T-helper 9 cell (primary cell): ENCODE results near the gene KDM7A.
"Not testable (repeated sequence)": the region's sequence is repeated elsewhere in the genome, so short reads cannot be mapped to it uniquely, and the experiment has no call there.

Source experiments
- DNase-seq: peaks from one replicate; pipeline ENCODE4 v3.0.0-alpha.2; 2020

The KDM7A gene

DNA sequence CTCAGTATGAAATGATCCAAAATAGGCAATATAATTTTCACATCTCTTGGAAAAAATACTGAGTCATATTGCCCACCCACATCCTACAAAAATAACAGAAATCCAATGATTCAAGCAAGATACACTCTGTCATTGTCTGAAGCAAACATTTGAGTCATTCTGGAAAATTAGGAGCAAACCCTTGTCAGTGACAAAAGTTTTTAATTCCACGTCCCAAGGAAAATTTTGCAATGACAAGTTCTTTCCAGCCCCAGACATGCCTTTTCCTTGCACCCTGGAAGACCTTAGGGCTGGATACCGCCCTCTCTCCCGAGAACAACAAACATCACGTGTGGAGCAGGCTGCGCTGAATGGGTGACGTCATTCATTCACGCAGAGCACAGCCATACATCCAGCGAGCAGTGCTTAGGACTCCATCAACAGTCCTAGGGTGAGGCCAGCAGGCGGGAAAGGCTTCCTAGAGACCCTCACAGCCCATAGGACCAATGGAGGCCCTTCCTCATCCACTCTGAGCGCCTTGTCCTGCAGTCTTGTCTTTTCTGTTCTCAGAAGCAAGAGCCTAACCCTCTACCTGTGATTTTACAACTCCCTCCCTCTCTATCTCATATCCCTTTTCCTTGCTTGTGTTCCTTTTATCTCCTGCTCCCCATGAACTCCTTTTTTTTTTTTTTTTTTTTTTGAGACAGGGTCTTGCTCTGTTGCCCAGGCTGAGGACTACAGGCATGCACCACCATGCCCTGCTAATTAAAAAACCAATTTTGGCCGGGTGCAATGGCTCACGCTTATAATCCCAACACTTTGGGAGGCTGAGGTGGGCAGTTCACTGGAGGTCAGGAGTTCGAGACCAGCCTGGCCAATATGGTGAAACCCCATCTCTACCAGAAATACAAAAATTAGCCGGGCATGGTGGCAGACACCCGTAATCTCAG, 23.5 kb upstream of the KDM7A start:
- no peak for DNase-seq

- DNase-seq = no peak
These were observed 21.2 kb upstream of the KDM7A start for GRCh38 chr7:140197938-140198337.

DNA sequence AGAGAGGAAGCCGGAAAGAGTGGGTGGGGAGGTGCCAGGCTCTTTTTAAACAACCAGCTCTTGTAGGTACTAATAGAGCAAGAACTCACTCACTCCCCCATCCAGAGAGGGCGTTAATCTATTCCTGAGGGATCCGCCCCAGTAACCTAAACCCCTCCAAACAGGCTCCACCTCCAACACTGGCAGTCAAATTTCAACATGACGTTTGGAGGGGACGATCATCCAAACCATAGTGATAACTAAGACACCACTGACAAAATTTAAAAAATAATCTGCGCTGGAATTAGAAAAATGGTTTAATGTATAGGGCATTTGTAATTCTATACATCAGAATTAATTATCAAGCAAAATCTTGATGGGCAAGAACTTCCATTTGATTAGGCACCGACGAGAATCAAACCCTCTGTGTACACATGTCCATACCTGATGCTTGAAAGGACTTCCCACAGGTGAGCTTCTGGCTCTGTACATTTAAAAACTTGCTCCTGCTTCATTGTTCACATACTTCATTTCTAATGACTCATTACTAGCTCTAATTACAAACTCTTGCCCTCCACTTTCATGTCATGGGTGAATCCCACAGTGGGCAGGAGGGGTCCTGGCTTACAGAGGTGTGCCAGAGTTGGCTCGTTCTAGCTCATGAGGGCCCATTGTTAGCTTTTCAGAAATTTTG, 20.6 kb upstream of the KDM7A start:
- no peak for DNase-seq

DNA sequence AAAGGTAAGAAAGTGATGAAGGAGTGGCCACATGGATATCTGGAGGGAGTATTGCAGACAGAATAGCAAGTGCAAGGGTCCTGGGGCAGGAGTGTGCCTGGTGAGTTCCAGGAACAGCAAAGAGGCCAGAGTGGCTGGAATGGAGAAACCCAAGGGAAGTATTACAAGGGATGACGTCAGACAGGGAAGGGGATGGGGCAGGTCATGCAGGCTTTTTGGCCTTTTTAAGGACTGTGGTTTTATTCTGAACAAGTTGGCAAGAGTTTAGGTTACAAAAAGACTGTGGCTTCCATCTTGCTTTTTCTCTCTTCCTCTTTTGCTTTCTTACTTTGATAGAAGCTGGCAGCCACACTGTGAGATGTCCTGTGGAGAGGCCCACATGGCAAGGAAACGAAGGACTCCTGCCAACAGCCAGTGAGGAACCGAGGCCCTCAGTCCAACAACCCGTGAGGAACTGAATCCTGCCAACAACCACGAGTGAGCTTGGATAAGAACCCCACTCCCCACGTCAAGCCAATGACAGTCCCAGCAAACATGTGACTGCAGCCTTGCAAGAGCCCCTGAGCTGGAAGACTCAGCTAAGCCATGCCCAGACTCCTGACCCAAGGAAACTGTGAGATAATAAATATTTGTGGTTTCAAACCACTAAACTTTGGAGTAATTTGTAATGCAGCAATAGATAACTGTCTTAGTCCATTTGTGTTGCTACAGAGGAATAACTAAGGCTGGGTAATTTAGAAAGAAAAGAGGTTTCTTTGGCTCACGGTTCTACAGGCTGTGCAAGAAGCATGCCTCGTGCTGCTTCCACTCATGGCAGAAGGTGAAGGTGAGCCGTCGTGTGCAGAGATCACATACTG, 19.8 kb upstream of the KDM7A start:
- no peak for DNase-seq

DNA sequence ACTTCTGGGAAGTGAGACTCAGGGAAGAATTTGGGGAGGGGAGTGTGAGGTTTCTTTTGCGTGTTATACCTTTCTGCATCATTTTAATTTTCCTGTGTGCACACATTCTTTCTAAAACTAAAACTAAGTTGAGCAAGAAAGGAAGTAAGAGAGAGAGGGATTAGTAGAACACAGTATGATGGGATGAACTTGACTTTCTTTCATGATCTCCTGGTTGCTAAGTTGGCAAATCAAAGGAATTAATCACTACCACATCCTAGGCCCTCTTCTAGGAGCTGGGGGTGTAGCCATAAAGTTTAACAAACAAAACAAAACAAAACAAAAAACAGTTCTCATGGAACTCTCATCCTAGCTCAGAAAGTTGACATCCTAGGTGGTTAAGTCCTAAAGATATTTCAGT, 19.1 kb upstream of the KDM7A start:
- DNase-seq = no peak

- DNase-seq = no peak
These were observed 15.8 kb upstream of the KDM7A start for GRCh38 chr7:140192620-140193019.

DNA sequence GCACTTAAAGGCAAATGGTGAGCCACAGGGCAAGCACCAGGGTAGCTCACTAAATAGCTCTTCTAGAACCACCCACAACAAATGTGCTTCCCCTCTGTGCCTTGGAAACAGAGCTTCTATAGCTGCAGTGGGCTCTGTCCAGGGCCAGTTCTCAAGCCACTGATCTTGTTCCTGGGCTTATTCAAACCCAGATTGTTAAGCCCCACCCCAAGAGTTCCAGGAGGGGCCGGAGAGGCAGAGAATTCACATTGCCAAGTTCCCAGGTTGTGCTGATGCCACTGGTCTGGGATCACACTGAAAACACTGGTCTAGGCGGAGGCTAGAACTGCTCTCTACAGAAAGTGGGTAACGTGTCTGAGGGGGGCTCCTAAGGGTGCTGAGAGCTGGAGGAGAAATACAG, 15.4 kb upstream of the KDM7A start:
- DNase-seq = no peak

DNA sequence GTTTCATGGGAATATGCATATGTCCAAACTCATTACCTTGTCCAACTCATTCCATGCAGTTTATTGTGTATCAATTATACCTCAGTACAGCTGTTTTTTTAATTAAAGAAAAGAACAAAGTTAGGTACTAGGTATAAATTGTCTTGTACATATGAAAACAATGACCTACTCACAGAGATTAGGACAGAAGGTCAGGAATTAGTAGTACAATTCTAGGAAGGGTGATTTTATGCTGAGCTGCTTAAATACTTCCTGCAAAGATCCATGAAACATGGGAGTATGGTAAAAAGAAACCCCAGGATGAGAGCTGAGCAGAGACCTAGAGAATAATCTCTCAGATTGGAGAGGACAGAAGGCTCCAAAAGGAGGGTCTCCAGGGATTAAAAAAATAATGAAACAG, 13.8 kb upstream of the KDM7A start:
- DNase-seq = no peak

GRCh38 chr7:140189917-140190316, 13.1 kb upstream of the KDM7A start:
- no peak for DNase-seq

GRCh38 chr7:140182917-140183316, 6.1 kb upstream of the KDM7A start:
- DNase-seq = no peak

- no peak for DNase-seq
These were observed 2.6 kb upstream of the KDM7A start for GRCh38 chr7:140179339-140179738.

DNA sequence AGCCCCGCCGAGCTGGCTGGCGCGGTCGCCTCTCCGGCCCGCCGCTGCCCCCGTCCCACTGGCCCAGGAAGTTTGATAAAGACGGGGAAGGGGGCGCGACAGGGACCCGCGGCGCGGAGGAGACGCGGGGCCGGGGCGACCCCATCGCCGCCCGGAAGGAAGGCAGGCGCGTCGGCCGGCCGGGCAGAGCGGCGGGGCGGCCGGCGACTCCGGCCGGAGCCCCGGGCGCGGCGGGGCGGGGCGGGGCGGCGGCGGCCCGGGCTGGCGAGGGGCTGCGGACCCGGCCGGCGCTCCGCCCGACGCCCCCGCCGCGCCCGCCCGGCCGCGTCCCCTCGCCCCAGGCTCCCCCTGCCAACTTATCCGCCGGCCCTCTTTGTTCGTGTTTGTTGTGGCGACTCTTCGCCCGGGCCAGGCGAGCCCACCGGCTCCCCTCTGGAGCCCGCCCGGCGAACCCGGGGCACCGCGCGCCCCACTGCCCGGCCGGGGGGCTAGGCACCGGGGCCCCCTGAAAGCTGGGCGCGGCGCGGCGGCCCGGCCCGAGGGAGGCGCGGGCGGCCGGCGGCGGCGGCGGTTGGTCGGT, 571 bp downstream of the KDM7A start:
- no peak for DNase-seq

- DNase-seq = peak; percentile 82
These were observed 1.3 kb downstream of the KDM7A start for GRCh38 chr7:140175221-140176121.

DNA sequence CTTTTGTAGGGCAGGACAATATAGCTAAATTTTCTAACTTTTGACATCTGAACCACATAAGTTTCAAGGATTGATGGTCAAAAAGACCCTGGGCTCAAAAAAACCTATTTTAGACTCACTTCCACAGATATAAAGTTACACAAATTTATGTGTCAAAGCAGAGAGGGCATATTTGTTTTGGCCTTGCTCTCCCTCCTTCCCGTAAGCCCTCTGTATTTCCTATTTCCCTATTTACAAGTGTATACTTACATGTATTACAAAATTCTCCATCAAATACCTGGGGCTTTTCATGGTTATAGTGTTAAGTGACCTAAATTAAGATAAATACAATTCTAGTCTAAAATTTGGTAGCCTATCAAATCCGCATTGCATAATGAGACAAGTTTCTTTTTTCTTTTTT, 2.6 kb downstream of the KDM7A start:
- no peak for DNase-seq

DNA sequence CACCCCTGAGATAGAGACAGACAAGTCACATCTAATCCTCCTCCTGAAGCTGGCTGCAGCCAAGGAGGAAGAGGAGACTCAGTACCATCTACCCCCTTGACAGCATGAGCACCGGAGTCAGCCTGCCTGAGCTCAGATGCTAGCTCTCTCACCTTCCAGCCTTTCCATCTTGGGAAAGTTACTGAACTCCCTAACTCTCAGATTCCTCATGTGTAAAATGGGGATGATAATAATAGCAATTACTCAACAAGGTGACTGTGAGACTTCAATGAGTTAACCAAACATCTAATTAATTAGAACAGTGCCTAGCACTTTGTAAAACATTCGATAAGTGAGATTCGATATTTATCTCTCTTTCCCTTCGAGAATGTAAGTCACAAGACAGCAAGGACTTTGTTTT, 6.4 kb downstream of the KDM7A start:
- no peak for DNase-seq

DNA sequence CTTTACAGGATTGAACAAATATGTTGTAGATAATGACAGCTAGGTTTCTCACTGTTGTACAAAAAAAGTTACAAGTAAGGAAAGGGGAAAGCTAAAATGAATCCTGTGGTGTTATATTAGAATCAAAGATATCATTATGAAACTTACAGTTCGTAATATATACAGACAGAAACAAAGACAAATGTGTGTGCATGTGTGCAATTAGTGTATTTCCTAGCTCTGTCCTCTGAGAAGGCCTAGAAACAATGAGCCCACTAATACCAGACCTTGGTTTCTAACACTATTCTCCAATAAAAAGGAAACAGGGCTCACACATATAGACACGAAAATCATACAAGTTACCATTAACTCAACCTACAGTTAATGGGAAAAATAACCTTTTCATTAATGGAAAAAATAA, 8.0 kb downstream of the KDM7A start:
- DNase-seq = no peak

- DNase-seq = no peak
These were observed 11.4 kb downstream of the KDM7A start for GRCh38 chr7:140165422-140165821.

DNA sequence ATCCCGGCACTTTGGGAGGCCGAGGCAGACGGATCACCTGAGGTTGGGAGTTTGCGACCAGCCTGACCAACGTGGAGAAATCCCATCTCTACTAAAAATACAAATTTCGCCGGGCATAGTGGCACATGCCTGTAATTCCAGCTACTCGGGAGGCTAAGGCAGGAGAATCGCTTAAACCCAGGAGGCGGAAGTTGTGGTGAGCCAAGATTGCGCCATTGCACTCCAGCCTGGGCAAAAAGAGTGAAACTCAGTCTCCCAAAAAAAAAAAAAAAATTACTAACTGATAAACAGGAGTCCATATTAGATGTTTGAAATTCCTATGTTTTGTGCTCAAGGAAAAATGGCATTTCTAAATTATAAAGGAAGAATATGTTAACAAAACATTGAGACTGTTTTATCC, 14.7 kb downstream of the KDM7A start:
- not testable (repeated sequence) for DNase-seq

GRCh38 chr7:140161047-140161446, 15.7 kb downstream of the KDM7A start:
- no peak for DNase-seq

- no peak for DNase-seq
These were observed 16.5 kb downstream of the KDM7A start for GRCh38 chr7:140160308-140160707.

DNA sequence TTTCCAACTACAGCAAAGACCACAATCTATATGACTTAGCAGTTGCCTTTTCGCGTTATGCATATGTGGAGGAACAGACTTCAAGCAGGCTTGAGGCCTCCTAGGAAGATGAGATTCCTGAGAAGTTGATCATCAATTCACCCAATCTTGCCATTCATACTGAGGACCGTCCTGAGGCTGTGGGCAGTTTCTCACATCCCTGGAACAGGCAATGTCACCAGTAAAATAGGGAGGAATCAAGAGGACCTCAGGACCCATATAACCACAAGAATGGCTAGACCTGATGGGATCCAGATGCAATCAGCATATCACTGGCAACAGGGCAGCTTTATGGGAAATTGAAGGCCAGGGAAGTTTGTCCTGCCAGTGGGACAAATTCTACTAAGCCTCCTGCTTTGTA, 17.3 kb downstream of the KDM7A start:
- no peak for DNase-seq
